HL-60/S4 treated with phorbol 12-myristate 13-acetate at 8.2 ng/mL for 4 days and 3 days (cell line): ENCODE results near the gene MAP4K3.

ENCODE experiments used
- in situ Hi-C: fragments of 300-500 bp; cut with MboI; formaldehyde crosslinking; loops from 2 replicates; pipeline ENCODE4 v1.15.0; 2022; ENCODE audit warnings: low sequenced_read_pairs

The MAP4K3 gene

GRCh38 chr2:39436592-39437521 lies at the start of gene MAP4K3:
Gene MAP4K3 (minus strand): TSS chr2:39437285. CDS start chr2:39436987, 298 bp downstream.
- in situ Hi-C loops = no loop called here

- in situ Hi-C loops = no loop called here
Observed at GRCh38 chr2:39486071-39486470, 49.0 kb upstream of the MAP4K3 start.

- in situ Hi-C loops = no loop called here
Observed at GRCh38 chr2:39484620-39485495, 47.8 kb upstream of the MAP4K3 start.

GRCh38 chr2:39484206-39484605 lies 47.1 kb upstream of the MAP4K3 start:
- in situ Hi-C loops = no loop called here

GRCh38 chr2:39483534-39483933 lies 46.4 kb upstream of the MAP4K3 start:
- in situ Hi-C loops = no loop called here

GRCh38 chr2:39481611-39482010 lies 44.5 kb upstream of the MAP4K3 start:
- in situ Hi-C loops = no loop called here

- in situ Hi-C loops = no loop called here
Observed at GRCh38 chr2:39479696-39480095, 42.6 kb upstream of the MAP4K3 start.

- in situ Hi-C loops = no loop called here
Observed at GRCh38 chr2:39479053-39479670, 42.1 kb upstream of the MAP4K3 start.

GRCh38 chr2:39476524-39476923 lies 39.4 kb upstream of the MAP4K3 start:
- in situ Hi-C loops = no loop called here

- in situ Hi-C loops = no loop called here
Observed at GRCh38 chr2:39475006-39475405, 37.9 kb upstream of the MAP4K3 start.

GRCh38 chr2:39470580-39470979 lies 33.5 kb upstream of the MAP4K3 start:
- in situ Hi-C loops = no loop called here

- in situ Hi-C loops = no loop called here
Observed at GRCh38 chr2:39469807-39470206, 32.7 kb upstream of the MAP4K3 start.

- in situ Hi-C loops = no loop called here
Observed at GRCh38 chr2:39468579-39469451, 31.7 kb upstream of the MAP4K3 start.

GRCh38 chr2:39466311-39466710 lies 29.2 kb upstream of the MAP4K3 start:
- in situ Hi-C loops = no loop called here

- in situ Hi-C loops = no loop called here
Observed at GRCh38 chr2:39464864-39465263, 27.8 kb upstream of the MAP4K3 start.

GRCh38 chr2:39455826-39456225 lies 18.7 kb upstream of the MAP4K3 start:
- in situ Hi-C loops = no loop called here

- in situ Hi-C loops = no loop called here
Observed at GRCh38 chr2:39452396-39452795, 15.3 kb upstream of the MAP4K3 start.

- in situ Hi-C loops = no loop called here
Observed at GRCh38 chr2:39451954-39452353, 14.9 kb upstream of the MAP4K3 start.

GRCh38 chr2:39448169-39448502 lies 11.1 kb upstream of the MAP4K3 start:
- in situ Hi-C loops = no loop called here
